A549 (cell line): Measurements from ENCODE around the gene RPS25. TPM values are rescaled to one million over a fixed set of nuclear protein-coding genes. Genes with fewer than 3 reads are reported as not detected.

Experiments
- ATAC-seq, 2 experiments: fragments of 200-7000 bp in 1 of 2; fragments of >200 bp in 1 of 2; cut with Nextera tagmentation in 1 of 2; cut with Tn5 transposase in 1 of 2; 3 replicates each; pipeline versions ENCODE4 v1.8.0 to v1.9.1; 2018 to 2020; ENCODE audit warnings: mild to moderate bottlenecking in 1 of 2, moderate library complexity in 1 of 2
- CTCF ChIA-PET: fragments of 300-600 bp; sonication (Branson Sonifier 250); formaldehyde crosslinking; extraction: SDS; loops from one replicate; lab custom pipeline; 2021; ENCODE audit warnings: antibody characterized with exemption, inconsistent platforms; lab: Yijun Ruan, JAX
- POLR2A ChIA-PET: fragments of 350-600 bp; formaldehyde crosslinking; extraction: SDS; loops from one replicate; lab custom pipeline; 2021; ENCODE audit warnings: antibody characterized with exemption, inconsistent platforms; lab: Yijun Ruan, JAX
- DNase-seq, 2 experiments: peaks; one replicate each; pipeline versions ENCODE4 v3.0.0 to v3.0.0-alpha.2; 2011 to 2016; ENCODE audit warnings: low read depth in 1 of 2, low spot score in 1 of 2
- FAIRE-seq: peaks from 2 replicates; lab custom pipeline; 2011; peaks lifted over from hg19 to GRCh38; lab: Jason Lieb, UNC
- H3K27ac ChIP-seq, 2 experiments: fragments of >200 bp; sonication (Bioruptor Twin); formaldehyde crosslinking; 3 replicates each; pipeline ENCODE4 v1.5.1; 2016 to 2017
- H3K4me1 ChIP-seq: fragments of >200 bp; sonication (Bioruptor Twin); formaldehyde crosslinking; 3 replicates; pipeline ENCODE4 v1.6.1; 2016
- H3K4me2 ChIP-seq: fragments of >200 bp; sonication (Bioruptor Twin); formaldehyde crosslinking; 3 replicates; pipeline ENCODE4 v1.6.1; 2016
- H3K4me3 ChIP-seq: fragments of >200 bp; sonication (Bioruptor Twin); formaldehyde crosslinking; 3 replicates; pipeline ENCODE4 v1.5.1; 2016
- H3K9me3 ChIP-seq: fragments of >200 bp; sonication (Bioruptor Twin); formaldehyde crosslinking; 3 replicates; pipeline ENCODE4 v1.6.1; 2016
- ATOH8 ChIP-seq: fragments of 250-450 bp; sonication (Bioruptor Pico); IDR thresholded peaks from 2 replicates; pipeline ENCODE4 v1.5.0; 2020; ENCODE audit warnings: low read depth, mild to moderate bottlenecking, moderate library complexity
- CHD2 ChIP-seq: fragments of 150-350 bp; IDR thresholded peaks from 2 replicates; pipeline ENCODE4 v1.6.1; 2014; ENCODE audit warnings: low read length; ENCODE audit not compliant: partially characterized antibody
- CHD4 ChIP-seq: fragments of 200-600 bp; sonication (generic); IDR thresholded peaks from 2 replicates; pipeline ENCODE4 v1.6.1; 2016; ENCODE audit warnings: antibody characterized with exemption, mild to moderate bottlenecking, borderline replicate concordance
- CTCF ChIP-seq: fragments of >200 bp; sonication (Bioruptor Twin); formaldehyde crosslinking; IDR thresholded peaks from 3 replicates; pipeline ENCODE4 v1.5.1; 2016
- GATA3 ChIP-seq: IDR thresholded peaks from 2 replicates; pipeline ENCODE4 v1.6.1; 2012; ENCODE audit warnings: borderline replicate concordance
- HES2 ChIP-seq: fragments of >200 bp; sonication (Bioruptor Twin); formaldehyde crosslinking; IDR thresholded peaks from 2 replicates; pipeline ENCODE4 v1.6.1; 2016
- JUN ChIP-seq, 2 experiments: fragments of >200 bp; sonication (Bioruptor Twin); formaldehyde crosslinking; IDR thresholded peaks; 2 replicates in 1 of 2; 3 replicates in 1 of 2; pipeline ENCODE4 v1.6.1; 2016 to 2017
- KDM1A ChIP-seq: fragments of 200-600 bp; sonication (generic); IDR thresholded peaks from 2 replicates; pipeline ENCODE4 v1.6.1; 2016; ENCODE audit warnings: low read depth, mild to moderate bottlenecking
- NPAS2 ChIP-seq: fragments of 250-450 bp; sonication (Bioruptor Pico); IDR thresholded peaks from 2 replicates; pipeline ENCODE4 v1.8.0; 2022; ENCODE audit warnings: mild to moderate bottlenecking, moderate library complexity, borderline replicate concordance
- RFX5 ChIP-seq: fragments of 450-650 bp; IDR thresholded peaks from 2 replicates; pipeline ENCODE4 v1.7.1; 2014; ENCODE audit warnings: antibody characterized with exemption, mild to moderate bottlenecking, moderate library complexity
- SMC3 ChIP-seq: fragments of >200 bp; sonication (Bioruptor Twin); formaldehyde crosslinking; IDR thresholded peaks from 3 replicates; pipeline ENCODE4 v1.6.1; 2018; ENCODE audit warnings: inconsistent platforms
- SREBF2 ChIP-seq: fragments of 450-650 bp; IDR thresholded peaks from 2 replicates; pipeline ENCODE4 v1.6.1; 2014; ENCODE audit warnings: mild to moderate bottlenecking, moderate library complexity
- TFCP2L1 ChIP-seq: fragments of 250-450 bp; sonication (Bioruptor Pico); IDR thresholded peaks from 2 replicates; pipeline ENCODE4 v1.5.0; 2021; ENCODE audit warnings: mild to moderate bottlenecking
- TP53 ChIP-seq: fragments of 250-450 bp; sonication (Bioruptor Pico); IDR thresholded peaks from 2 replicates; pipeline ENCODE4 v1.5.0; 2021; ENCODE audit warnings: mild to moderate bottlenecking, moderate library complexity
- USF2 ChIP-seq: fragments of 450-650 bp; IDR thresholded peaks from 2 replicates; pipeline ENCODE4 v1.6.1; 2014; ENCODE audit warnings: antibody characterized with exemption
- ZFP36 ChIP-seq: fragments of 450-650 bp; IDR thresholded peaks from 2 replicates; pipeline ENCODE4 v1.6.1; 2014; ENCODE audit warnings: borderline replicate concordance; ENCODE audit not compliant: partially characterized antibody
- WGBS: methylation state at CpG from one replicate; pipeline ENCODE4 v1.1.6; 2017; ENCODE audit errors: missing lambda C conversion rate; 5-methylcytosine and 5-hydroxymethylcytosine counted together
- polyA plus RNA-seq, 4 experiments: library from polyadenylated mRNA; depleted of rRNA in 3 of 4; stranded (reverse); fragments of >200 nt; fragmentation: RNase III in 1 of 4; extraction: RNeasy Plus Mini Kit Qiagen cat#74134 plus additional on column Dnase treatment in 1 of 4; gene quantifications; 2 replicates in 3 of 4; 3 replicates in 1 of 4; pipeline ENCODE4 v1.2.3, GENCODE V29; 2011 to 2017
- TF ChIP-seq, protein P1 (sequence below): fragments of 250-450 bp; sonication (Bioruptor Pico); IDR thresholded peaks from 2 replicates; pipeline ENCODE4 v1.5.0; 2021; ENCODE audit warnings: mild to moderate bottlenecking, moderate library complexity, borderline replicate concordance
- TF ChIP-seq, protein P2 (sequence below): IDR thresholded peaks from 2 replicates; pipeline ENCODE4 v1.6.1; 2012
- TF ChIP-seq, protein P3 (sequence below): IDR thresholded peaks from 2 replicates; pipeline ENCODE4 v1.6.1; 2012; ENCODE audit warnings: low read depth, borderline replicate concordance

The RPS25 gene
- polyA plus RNA-seq, 2 of the 4 experiments (the other 2 are of a cell fraction): 844 to 1,517 TPM

GRCh38 chr11:119028346-119029068, 10.4 kb upstream of the RPS25 start (continued):
- TF ChIP-seq, protein P1, sequence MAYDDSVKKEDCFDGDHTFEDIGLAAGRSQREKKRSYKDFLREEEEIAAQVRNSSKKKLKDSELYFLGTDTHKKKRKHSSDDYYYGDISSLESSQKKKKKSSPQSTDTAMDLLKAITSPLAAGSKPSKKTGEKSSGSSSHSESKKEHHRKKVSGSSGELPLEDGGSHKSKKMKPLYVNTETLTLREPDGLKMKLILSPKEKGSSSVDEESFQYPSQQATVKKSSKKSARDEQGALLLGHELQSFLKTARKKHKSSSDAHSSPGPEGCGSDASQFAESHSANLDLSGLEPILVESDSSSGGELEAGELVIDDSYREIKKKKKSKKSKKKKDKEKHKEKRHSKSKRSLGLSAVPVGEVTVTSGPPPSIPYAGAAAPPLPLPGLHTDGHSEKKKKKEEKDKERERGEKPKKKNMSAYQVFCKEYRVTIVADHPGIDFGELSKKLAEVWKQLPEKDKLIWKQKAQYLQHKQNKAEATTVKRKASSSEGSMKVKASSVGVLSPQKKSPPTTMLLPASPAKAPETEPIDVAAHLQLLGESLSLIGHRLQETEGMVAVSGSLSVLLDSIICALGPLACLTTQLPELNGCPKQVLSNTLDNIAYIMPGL (CRISPR knock-in tag): no peak
- TF ChIP-seq HES2 (no peak), SMC3 (no peak), ATOH8 (CRISPR knock-in tag) (no peak), CHD4 (no peak), TFCP2L1 (CRISPR knock-in tag) (no peak), KDM1A (no peak), CHD2 (no peak)

DNA sequence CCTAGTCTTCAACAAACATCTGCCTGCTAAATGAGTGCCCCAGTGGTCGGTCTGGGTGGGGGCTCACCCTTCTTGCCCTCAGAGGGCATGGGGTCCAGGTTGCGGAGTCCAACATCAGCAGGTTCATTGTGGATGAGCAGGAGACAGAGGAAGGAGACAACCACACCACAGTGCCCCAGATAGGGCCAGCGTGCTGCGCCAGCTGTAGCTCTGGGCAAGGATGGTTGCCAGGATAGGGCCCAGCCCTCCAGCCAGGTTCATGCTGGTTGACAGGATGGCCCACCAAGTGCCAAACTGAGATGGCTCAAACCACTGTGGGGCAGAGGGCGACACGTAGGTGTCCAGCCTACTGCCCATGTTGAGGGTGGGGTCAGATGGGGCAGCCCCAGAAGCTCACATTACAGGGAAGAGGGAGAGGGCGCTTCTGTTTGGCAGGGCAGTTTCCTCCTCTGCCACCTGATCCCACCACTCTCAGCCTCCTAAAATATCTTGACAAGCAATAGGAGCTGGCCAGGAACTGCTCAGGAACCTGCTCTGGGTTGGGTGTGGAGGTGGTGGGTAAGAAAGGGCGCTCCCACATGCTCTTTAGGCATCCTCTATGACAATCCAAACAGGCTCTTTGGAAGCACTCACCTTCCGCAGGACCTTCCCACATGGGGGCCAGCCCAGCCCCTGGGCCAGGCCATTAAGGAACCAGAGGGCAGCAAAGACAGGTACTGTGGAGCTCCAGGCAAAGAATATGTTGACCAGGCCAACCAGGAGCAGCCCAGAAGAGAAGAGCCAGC, 9.6 kb upstream of the RPS25 start:
- no peak for FAIRE-seq
- Histone ChIP-seq H3K4me2 (no peak overlapping the region), H3K27ac (no peak overlapping the region), H3K4me3 (no peak overlapping the region), H3K9me3 (no peaks in the 10 kb centered on the region), H3K4me1 (peaks cover 17% of the 10 kb centered on the region)
- ChIA-PET POLR2A (interaction anchor here (1.6 kb wide), 1 partner anchor 10 kb away, joined by 4 read pairs; the partner anchor contains the start of gene RPS25), CTCF (interaction anchor here (1.3 kb wide), 1 partner anchor 18 kb away, joined by 3 read pairs; no protein-coding TSS in a partner anchor)
- ATAC-seq: no peak
- 95% methylated on average over 8 of the region's 9 CpGs for WGBS
- DNase-seq: no peak
- no peak for TF ChIP-seq NPAS2 (CRISPR knock-in tag)
- no peak for TF ChIP-seq RFX5
- no peak for TF ChIP-seq GATA3
- no peak for TF ChIP-seq ATOH8 (CRISPR knock-in tag)
- no peak for TF ChIP-seq TP53 (CRISPR knock-in tag)
- TF ChIP-seq, protein P2, sequence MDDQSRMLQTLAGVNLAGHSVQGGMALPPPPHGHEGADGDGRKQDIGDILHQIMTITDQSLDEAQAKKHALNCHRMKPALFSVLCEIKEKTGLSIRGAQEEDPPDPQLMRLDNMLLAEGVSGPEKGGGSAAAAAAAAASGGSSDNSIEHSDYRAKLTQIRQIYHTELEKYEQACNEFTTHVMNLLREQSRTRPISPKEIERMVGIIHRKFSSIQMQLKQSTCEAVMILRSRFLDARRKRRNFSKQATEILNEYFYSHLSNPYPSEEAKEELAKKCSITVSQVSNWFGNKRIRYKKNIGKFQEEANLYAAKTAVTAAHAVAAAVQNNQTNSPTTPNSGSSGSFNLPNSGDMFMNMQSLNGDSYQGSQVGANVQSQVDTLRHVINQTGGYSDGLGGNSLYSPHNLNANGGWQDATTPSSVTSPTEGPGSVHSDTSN: no peak
- no peak for TF ChIP-seq CTCF
- no peak for TF ChIP-seq CHD2
- TF ChIP-seq TFCP2L1 (CRISPR knock-in tag): no peak
- no peak for TF ChIP-seq ZFP36
- TF ChIP-seq SMC3: no peak
- TF ChIP-seq, protein P3, sequence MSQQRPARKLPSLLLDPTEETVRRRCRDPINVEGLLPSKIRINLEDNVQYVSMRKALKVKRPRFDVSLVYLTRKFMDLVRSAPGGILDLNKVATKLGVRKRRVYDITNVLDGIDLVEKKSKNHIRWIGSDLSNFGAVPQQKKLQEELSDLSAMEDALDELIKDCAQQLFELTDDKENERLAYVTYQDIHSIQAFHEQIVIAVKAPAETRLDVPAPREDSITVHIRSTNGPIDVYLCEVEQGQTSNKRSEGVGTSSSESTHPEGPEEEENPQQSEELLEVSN: no peak
- TF ChIP-seq JUN (IDR thresholded peaks at IDR 0.05): no peak
- no peak for TF ChIP-seq SREBF2
- no peak for TF ChIP-seq USF2
